GM12892 (cell line): ENCODE measurements around the gene NAGA.
A peak's percentile ranks its signal among the peaks of the same experiment; 100 is the strongest.

Experiments
- POLR2A ChIP-seq: IDR thresholded peaks from 2 replicates; pipeline ENCODE4 v1.6.1; 2011; ENCODE audit warnings: low read depth, low read length, control low read depth
- TAF1 ChIP-seq: IDR thresholded peaks from 2 replicates; pipeline ENCODE4 v1.6.1; 2011; ENCODE audit warnings: low read depth, mild to moderate bottlenecking, control low read depth, low read length, borderline replicate concordance

DNA sequence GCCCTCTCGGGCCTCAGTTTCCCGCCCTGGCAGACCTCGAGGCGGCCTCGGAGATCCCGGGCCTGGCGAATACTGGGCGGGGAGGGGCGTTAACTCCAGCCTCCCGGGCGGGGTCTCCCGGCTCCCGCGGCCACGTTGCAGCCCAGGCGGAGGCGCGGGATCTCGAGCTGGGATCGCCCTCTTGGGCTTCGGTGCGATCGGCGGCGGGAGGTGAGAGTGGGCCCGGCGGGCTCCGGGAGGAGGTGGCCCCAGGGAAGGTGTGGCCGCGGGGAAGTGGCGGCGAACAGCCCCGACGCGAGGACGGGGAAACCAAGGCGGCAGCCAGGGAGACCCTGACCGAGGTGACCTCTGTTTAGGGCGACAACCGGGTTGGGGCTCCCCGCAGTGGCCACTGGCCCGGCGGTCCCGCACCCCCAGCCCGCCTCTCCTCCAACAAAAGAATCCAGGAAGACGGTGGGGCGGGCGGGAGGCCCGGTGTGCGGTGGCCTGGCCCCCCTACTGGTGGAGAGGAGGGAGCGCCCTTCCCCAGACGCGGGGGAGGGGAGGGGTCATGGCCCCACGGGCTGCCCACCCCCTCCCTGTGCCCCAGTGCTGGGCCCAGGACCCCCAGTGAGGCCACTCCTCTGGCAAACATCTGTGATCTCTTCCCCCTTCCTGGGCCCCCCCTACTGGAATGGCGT lies 3.7 kb upstream of the NAGA start, which contains the start of gene PHETA2:
- peak; percentile 55 for TF ChIP-seq POLR2A
- no peak for TF ChIP-seq TAF1
